Gastroesophageal sphincter (tissue), 4 donors: Measurements from ENCODE around the gene MLST8. TPM values are rescaled to one million over a fixed set of nuclear protein-coding genes. Genes with fewer than 3 reads are reported as not detected.

ENCODE experiments used
- ATAC-seq: fragments of 150-250 bp; one replicate; pipeline ENCODE4 v1.9.1; 2016; ENCODE audit warnings: mild to moderate bottlenecking, moderate library complexity
- H3K27ac ChIP-seq, 4 donors: fragments of 200-600 bp; sonication (generic) in 3 of 4; 1 replicate in 3 of 4; 2 replicates in 1 of 4; pipeline ENCODE4 v1.5.1; 2016 to 2019
- H3K27me3 ChIP-seq: fragments of 200-600 bp; sonication (generic); one replicate; pipeline ENCODE4 v1.5.1; 2019
- H3K36me3 ChIP-seq, 2 donors: fragments of 200-600 bp; sonication (generic); one replicate each; pipeline ENCODE4 v1.5.1; 2019; ENCODE audit warnings: control low read depth in 1 of 2
- H3K4me1 ChIP-seq, 3 donors: fragments of 200-600 bp; sonication (generic); 1 replicate in 2 of 3; 2 replicates in 1 of 3; pipeline ENCODE4 v1.5.1; 2016 to 2019; ENCODE audit warnings: control low read depth in 2 of 3
- H3K4me3 ChIP-seq, 2 donors: fragments of 200-600 bp; sonication (generic); one replicate each; pipeline ENCODE4 v1.5.1; 2019; ENCODE audit warnings: mild to moderate bottlenecking in 1 of 2, moderate library complexity in 1 of 2
- H3K9me3 ChIP-seq, 3 donors: fragments of 200-600 bp; sonication (generic); one replicate each; pipeline ENCODE4 v1.5.1; 2017 to 2019; ENCODE audit warnings: control low read depth in 2 of 3
- EP300 ChIP-seq: sonication (generic); formaldehyde crosslinking; IDR thresholded peaks from one replicate; pipeline ENCODE4 v1.6.1; 2017; ENCODE audit warnings: antibody characterized with exemption, mild to moderate bottlenecking
- POLR2A ChIP-seq, 2 donors: fragments of 450-650 bp; IDR thresholded peaks; one replicate each; pipeline ENCODE4 v1.6.1; 2017; ENCODE audit warnings: antibody characterized with exemption in 2 of 2, mild to moderate bottlenecking in 2 of 2, moderate library complexity in 1 of 2
- POLR2AphosphoS5 ChIP-seq: sonication (generic); formaldehyde crosslinking; IDR thresholded peaks from one replicate; pipeline ENCODE4 v1.6.1; 2017; ENCODE audit warnings: antibody characterized with exemption
- WGBS, 2 donors: methylation state at CpG; one replicate each; pipeline ENCODE4 v1.1.5; 2018; ENCODE audit warnings: low coverage in 1 of 2; 5-methylcytosine and 5-hydroxymethylcytosine counted together
- total RNA-seq, 4 donors: library from RNA; depleted of rRNA; stranded (reverse); fragments of >200 nt; gene quantifications; one replicate each; pipeline ENCODE4 v1.1.0, GENCODE V29; 2016
- TF ChIP-seq, protein P1 (sequence below), 4 experiments: fragments of 200-600 bp in 2 of 4; fragments of 450-650 bp in 2 of 4; sonication (generic) in 1 of 4; IDR thresholded peaks; one replicate each; pipeline ENCODE4 v1.5.1; 2017 to 2019; ENCODE audit warnings: antibody characterized with exemption in 4 of 4, mild to moderate bottlenecking in 2 of 4, moderate library complexity in 2 of 4

The MLST8 gene
- total RNA-seq, 4 donors from 2014 or later: 29.0 to 50.8 (median 34.1) TPM

DNA sequence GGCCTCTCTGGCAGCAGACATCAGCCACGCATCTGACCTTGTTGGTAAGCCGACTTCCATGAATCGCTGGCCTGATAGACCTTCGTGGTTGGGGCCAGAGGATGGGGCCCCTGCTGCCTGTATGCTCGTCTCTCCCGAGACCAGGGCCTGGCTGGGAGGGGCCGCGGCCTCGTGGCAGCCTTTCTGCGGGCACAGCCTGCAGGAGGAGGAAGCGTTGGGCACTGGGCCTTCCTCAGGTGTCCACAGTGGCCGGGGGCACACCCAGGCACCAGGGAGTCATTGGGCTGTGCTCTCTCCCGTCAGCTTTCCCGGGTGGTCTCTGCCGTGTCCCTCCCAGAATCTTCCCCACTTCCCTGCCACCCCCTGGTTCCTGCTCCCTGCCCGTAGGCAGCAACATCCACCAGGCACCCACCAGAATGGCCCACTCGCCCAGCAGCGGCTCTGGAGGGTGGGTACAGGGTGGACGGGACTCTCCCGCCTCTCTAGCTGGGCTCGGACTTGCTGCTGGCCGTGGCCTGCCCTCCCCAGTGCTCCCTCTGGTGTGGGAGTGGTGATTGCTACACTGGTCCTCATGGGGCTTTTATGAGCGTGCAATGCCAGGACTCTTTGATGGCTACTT, 24.5 kb downstream of the MLST8 start:
- Histone ChIP-seq H3K27me3 (peaks cover 29% of the 10 kb centered on the region), H3K4me3 (no peak overlapping the region), H3K9me3 (no peaks in the 10 kb centered on the region), H3K4me1 (peaks cover 0 to 27% (median 13%) of the 10 kb centered on the region in 3 donors), H3K27ac (no peak overlapping the region), H3K36me3 (peaks cover 0 to 85% of the 10 kb centered on the region in 2 donors)
- no peak for ATAC-seq
- 80% methylated on average over 1 of the region's 23 CpGs; no CpG with 5 or more reads in 1 of the 2 donors for WGBS, 2 donors
- TF ChIP-seq, protein P1, sequence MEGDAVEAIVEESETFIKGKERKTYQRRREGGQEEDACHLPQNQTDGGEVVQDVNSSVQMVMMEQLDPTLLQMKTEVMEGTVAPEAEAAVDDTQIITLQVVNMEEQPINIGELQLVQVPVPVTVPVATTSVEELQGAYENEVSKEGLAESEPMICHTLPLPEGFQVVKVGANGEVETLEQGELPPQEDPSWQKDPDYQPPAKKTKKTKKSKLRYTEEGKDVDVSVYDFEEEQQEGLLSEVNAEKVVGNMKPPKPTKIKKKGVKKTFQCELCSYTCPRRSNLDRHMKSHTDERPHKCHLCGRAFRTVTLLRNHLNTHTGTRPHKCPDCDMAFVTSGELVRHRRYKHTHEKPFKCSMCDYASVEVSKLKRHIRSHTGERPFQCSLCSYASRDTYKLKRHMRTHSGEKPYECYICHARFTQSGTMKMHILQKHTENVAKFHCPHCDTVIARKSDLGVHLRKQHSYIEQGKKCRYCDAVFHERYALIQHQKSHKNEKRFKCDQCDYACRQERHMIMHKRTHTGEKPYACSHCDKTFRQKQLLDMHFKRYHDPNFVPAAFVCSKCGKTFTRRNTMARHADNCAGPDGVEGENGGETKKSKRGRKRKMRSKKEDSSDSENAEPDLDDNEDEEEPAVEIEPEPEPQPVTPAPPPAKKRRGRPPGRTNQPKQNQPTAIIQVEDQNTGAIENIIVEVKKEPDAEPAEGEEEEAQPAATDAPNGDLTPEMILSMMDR (IDR thresholded peaks at IDR 0.05): no peak
- TF ChIP-seq POLR2AphosphoS5: no peak

DNA sequence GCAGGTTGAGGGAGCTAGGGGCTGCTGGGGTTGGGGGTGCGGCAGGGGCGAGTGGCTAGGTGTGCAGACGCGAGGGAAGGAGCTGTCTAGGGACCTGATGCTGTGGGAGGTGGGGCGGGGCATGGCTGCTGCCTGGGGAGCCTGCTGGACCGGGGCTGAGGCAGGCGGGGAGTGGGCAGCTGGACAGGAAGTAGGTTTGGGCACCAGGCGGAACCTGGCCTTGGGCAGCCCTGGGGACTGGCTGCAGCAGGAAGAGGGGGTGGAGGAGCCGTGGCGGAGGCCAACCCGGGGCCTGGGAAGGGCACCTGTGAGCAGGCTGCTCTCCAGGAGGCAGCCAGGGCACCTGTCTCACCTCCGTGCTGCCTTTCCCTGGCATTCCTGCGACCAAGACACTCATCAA, 25.1 kb downstream of the MLST8 start:
- Histone ChIP-seq H3K4me3 (no peak overlapping the region), H3K4me1 (peaks cover 0 to 21% (median 7%) of the 10 kb centered on the region in 3 donors), H3K36me3 (peaks cover 0 to 91% of the 10 kb centered on the region in 2 donors), H3K27me3 (peaks cover 35% of the 10 kb centered on the region), H3K27ac (no peak overlapping the region), H3K9me3 (no peaks in the 10 kb centered on the region)
- no peak for TF ChIP-seq POLR2AphosphoS5
- TF ChIP-seq, protein P1 (IDR thresholded peaks at IDR 0.05): no peak
- no peak for TF ChIP-seq POLR2A (IDR thresholded peaks at IDR 0.05)
- no peak for TF ChIP-seq EP300
- no peak for ATAC-seq
- 84% methylated on average over 8 of the region's 13 CpGs; no CpG with 5 or more reads in 1 of the 2 donors for WGBS, 2 donors

- TF ChIP-seq POLR2A (IDR thresholded peaks at IDR 0.05) (no peak), EP300 (no peak), POLR2AphosphoS5 (no peak)
- TF ChIP-seq, protein P1 (IDR thresholded peaks at IDR 0.05): no peak
- 49 to 80% methylated on average over 3 to 7 of the region's 29 CpGs for WGBS, 2 donors
- H3K36me3 ChIP-seq: peaks cover 0 to 95% of the 10 kb centered on the region in 2 donors
- H3K27me3 ChIP-seq: peaks cover 44% of the 10 kb centered on the region
- peaks cover 0 to 17% (median 6%) of the 10 kb centered on the region in 3 donors for H3K4me1 ChIP-seq
- H3K4me3 ChIP-seq: no peak overlapping the region
- no peak overlapping the region for H3K27ac ChIP-seq
- no peak for ATAC-seq
- H3K9me3 ChIP-seq: no peaks in the 10 kb centered on the region
Measured at GRCh38 chr16:2231016-2231931, 26.0 kb downstream of the MLST8 start.

GRCh38 chr16:2232094-2232990, 27.1 kb downstream of the MLST8 start:
- ATAC-seq: no peak
- Histone ChIP-seq H3K9me3 (no peaks in the 10 kb centered on the region), H3K27me3 (peaks cover 55% of the 10 kb centered on the region), H3K36me3 (peaks cover 0 to 87% of the 10 kb centered on the region in 2 donors), H3K27ac (no peak overlapping the region), H3K4me1 (peaks cover 6 to 17% (median 14%) of the 10 kb centered on the region in 3 donors), H3K4me3 (no peak overlapping the region)
- no peak for TF ChIP-seq EP300
- no peak for TF ChIP-seq POLR2AphosphoS5
- TF ChIP-seq POLR2A (IDR thresholded peaks at IDR 0.05): no peak
- TF ChIP-seq, protein P1 (IDR thresholded peaks at IDR 0.05): no peak
- WGBS, 2 donors: 70% methylated on average over 2 of the region's 41 CpGs; no CpG with 5 or more reads in 1 of the 2 donors
